Breast epithelium (tissue), 4 donors: ENCODE results near the gene FAF1. TPM values are rescaled to one million over a fixed set of nuclear protein-coding genes. Genes with fewer than 3 reads are reported as not detected.
"Not testable (repeated sequence)": the region's sequence is repeated elsewhere in the genome, so short reads cannot be mapped to it uniquely, and the experiment has no call there.

Experiments
- DNase-seq, 2 donors: peaks; one replicate each; pipeline ENCODE4 v3.0.0-alpha.2; 2019; ENCODE audit warnings: low spot score in 2 of 2
- H3K27ac ChIP-seq, 2 donors: fragments of 200-600 bp; sonication (generic) in 1 of 2; one replicate each; pipeline ENCODE4 v1.5.1; 2016 to 2019; ENCODE audit warnings: mild to moderate bottlenecking in 1 of 2
- H3K27me3 ChIP-seq, 2 donors: fragments of 200-600 bp; sonication (generic) in 1 of 2; one replicate each; pipeline versions ENCODE4 v1.5.1 to v1.6.0; 2017 to 2019; ENCODE audit warnings: control low read depth in 1 of 2, mild to moderate bottlenecking in 1 of 2
- H3K36me3 ChIP-seq: fragments of 200-600 bp; one replicate; pipeline ENCODE4 v1.5.1; 2019
- H3K4me1 ChIP-seq, 2 donors: fragments of 200-600 bp; sonication (generic); one replicate each; pipeline ENCODE4 v1.5.1; 2016 to 2019; ENCODE audit warnings: control low read depth in 1 of 2
- H3K4me3 ChIP-seq, 3 donors: fragments of 200-600 bp; sonication (generic); 1 replicate in 2 of 3; 2 replicates in 1 of 3; pipeline ENCODE4 v1.5.1; 2016 to 2019; ENCODE audit warnings: mild to moderate bottlenecking in 3 of 3, moderate library complexity in 2 of 3
- H3K9me3 ChIP-seq, 2 donors: fragments of 200-600 bp; sonication (generic) in 1 of 2; one replicate each; pipeline ENCODE4 v1.5.1; 2016 to 2019; ENCODE audit warnings: control low read depth in 1 of 2
- POLR2A ChIP-seq: fragments of 450-650 bp; IDR thresholded peaks from one replicate; pipeline ENCODE4 v1.6.1; 2016; ENCODE audit warnings: antibody characterized with exemption, mild to moderate bottlenecking, moderate library complexity
- POLR2AphosphoS5 ChIP-seq, 3 donors: sonication (generic); formaldehyde crosslinking; IDR thresholded peaks; one replicate each; pipeline ENCODE4 v1.6.1; 2017; ENCODE audit warnings: antibody characterized with exemption in 3 of 3
- intact Hi-C: fragments of 100-400 bp; cut with DNase I; formaldehyde crosslinking; loops from one replicate; pipeline ENCODE4 v1.15.1; 2023; ENCODE audit warnings: low total_unique reads
- total RNA-seq, 3 donors: library from RNA; depleted of rRNA; stranded (reverse); fragments of >200 nt; gene quantifications; one replicate each; pipeline ENCODE4 v1.1.0, GENCODE V29; 2016
- TF ChIP-seq, protein P1 (sequence below), 3 donors: fragments of 450-650 bp; IDR thresholded peaks; one replicate each; pipeline ENCODE4 v1.5.1; 2016 to 2017; ENCODE audit warnings: antibody characterized with exemption in 3 of 3, mild to moderate bottlenecking in 3 of 3, moderate library complexity in 3 of 3

Gene FAF1
- total RNA-seq, 3 donors from 2014 or later = 34.9 to 58.2 (median 42.0) TPM

DNA sequence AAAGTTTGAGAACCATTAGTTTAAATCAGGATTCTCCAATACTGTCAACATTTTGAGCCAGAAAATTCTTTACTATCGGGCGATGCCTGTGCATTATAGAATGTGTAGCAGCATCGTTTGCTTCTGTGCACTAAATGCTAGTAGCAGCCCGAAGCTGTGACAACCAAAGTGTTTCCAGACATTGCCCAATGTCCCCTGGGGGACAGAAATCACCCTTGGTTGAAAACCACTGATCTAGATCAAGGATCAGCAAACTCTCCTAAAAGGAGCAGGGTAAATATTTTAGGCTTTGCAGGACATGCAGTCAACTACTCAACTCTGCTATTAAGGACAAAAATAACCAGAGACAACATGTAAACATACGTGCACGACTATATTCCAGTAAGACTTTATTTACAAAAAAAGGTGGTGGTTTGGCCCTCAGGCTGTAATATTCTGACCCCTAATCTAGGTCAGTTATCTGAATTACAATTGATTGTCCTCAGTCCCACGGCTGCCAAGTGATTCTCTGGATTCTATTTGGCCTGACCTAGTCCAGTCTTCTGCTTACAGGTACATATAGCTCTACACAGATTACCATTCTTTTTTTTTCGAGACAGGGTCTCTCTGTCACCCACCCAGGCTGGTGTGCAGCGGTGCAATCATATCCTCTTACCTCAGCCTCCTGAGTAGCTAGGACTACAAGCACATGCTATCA lies 10.6 kb downstream of the FAF1 start:
- intact Hi-C loops = no loop called here
- H3K27ac ChIP-seq = no peak overlapping the region
- TF ChIP-seq, protein P1, sequence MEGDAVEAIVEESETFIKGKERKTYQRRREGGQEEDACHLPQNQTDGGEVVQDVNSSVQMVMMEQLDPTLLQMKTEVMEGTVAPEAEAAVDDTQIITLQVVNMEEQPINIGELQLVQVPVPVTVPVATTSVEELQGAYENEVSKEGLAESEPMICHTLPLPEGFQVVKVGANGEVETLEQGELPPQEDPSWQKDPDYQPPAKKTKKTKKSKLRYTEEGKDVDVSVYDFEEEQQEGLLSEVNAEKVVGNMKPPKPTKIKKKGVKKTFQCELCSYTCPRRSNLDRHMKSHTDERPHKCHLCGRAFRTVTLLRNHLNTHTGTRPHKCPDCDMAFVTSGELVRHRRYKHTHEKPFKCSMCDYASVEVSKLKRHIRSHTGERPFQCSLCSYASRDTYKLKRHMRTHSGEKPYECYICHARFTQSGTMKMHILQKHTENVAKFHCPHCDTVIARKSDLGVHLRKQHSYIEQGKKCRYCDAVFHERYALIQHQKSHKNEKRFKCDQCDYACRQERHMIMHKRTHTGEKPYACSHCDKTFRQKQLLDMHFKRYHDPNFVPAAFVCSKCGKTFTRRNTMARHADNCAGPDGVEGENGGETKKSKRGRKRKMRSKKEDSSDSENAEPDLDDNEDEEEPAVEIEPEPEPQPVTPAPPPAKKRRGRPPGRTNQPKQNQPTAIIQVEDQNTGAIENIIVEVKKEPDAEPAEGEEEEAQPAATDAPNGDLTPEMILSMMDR (IDR thresholded peaks at IDR 0.05) = no peak
- TF ChIP-seq POLR2AphosphoS5 (IDR thresholded peaks at IDR 0.05) (no peak), POLR2A (no peak)

DNA sequence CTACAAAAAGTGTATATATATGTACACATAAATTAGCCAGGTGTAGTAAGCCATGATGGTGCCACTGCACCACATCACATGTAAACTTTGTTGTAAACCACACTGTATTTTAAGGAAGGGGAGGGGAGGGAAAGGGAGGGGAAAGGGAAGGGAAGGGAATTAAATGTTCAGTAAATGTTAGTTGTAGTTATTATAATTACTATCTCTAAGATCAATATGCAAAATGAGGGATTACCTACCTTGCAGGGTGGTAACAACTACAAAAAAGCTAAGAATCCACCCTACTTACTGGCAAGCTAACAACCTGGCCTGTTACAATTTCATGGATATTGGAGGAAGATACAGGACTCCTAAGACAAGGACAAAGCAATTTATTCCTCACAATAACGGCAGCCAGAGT lies 17.7 kb downstream of the FAF1 start:
- no peak for TF ChIP-seq POLR2AphosphoS5 (IDR thresholded peaks at IDR 0.05)
- TF ChIP-seq, protein P1 (IDR thresholded peaks at IDR 0.05) = no peak
- TF ChIP-seq POLR2A = no peak
- Histone ChIP-seq H3K4me1 (no peaks in the 10 kb centered on the region), H3K27ac (no peak overlapping the region), H3K27me3 (no peaks in the 10 kb centered on the region), H3K9me3 (no peaks in the 10 kb centered on the region), H3K4me3 (no peak overlapping the region), H3K36me3 (no peaks in the 10 kb centered on the region)
- intact Hi-C loops = no loop called here
- no peak for DNase-seq

More for the DNA sequence above, 10.6 kb downstream of the FAF1 start:
- no peak for DNase-seq
- H3K4me1 ChIP-seq = no peaks in the 10 kb centered on the region
- H3K9me3 ChIP-seq = no peaks in the 10 kb centered on the region
- no peaks in the 10 kb centered on the region for H3K36me3 ChIP-seq
- no peak overlapping the region for H3K4me3 ChIP-seq
- no peaks in the 10 kb centered on the region for H3K27me3 ChIP-seq

DNA sequence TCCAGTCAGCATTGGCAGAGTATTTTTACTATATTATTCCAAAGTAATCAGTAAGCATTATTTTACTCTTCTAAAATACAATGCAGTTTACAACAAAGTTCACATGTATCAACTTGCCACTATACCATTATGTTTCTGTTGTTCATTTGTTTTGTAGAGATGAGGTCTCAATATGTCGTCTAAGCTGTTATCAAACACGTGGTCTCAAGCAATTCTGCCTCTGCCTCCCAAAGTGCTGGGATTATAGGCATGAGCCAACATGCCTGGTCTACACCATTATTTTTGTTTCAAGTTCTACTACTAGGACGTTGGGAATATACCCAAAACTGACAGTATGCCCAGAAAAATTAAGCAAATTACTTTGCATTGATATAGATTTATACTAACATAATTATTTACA lies 19.8 kb downstream of the FAF1 start:
- no peak for DNase-seq
- Histone ChIP-seq H3K27me3 (no peaks in the 10 kb centered on the region), H3K4me1 (no peaks in the 10 kb centered on the region), H3K4me3 (no peak overlapping the region), H3K27ac (no peak overlapping the region), H3K9me3 (no peaks in the 10 kb centered on the region), H3K36me3 (no peaks in the 10 kb centered on the region)
- TF ChIP-seq POLR2AphosphoS5 (IDR thresholded peaks at IDR 0.05) (no peak), POLR2A (no peak)
- TF ChIP-seq, protein P1 (IDR thresholded peaks at IDR 0.05) = no peak
- intact Hi-C loops = no loop called here

DNA sequence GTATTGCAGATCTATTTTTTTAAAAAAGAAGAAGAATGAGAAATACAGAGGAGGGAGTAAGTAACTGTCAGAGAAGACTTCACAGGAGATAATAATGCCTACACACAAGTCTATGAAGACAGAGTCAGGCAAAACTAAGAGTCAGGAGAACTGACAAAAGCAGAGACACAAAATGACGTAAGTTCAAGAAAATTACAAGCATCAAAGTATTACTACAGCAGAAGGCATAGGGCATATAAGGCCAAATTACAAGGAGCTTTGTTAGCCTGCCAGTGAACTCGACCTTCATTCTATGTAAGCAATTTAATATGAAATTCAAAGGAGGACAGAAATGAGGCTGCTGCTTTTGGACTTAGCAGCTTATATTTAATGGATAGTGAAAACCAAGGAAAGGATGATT lies 23.7 kb downstream of the FAF1 start:
- Histone ChIP-seq H3K27me3 (no peaks in the 10 kb centered on the region), H3K27ac (no peak overlapping the region), H3K36me3 (no peaks in the 10 kb centered on the region), H3K9me3 (no peaks in the 10 kb centered on the region), H3K4me1 (no peaks in the 10 kb centered on the region), H3K4me3 (no peak overlapping the region)
- intact Hi-C loops = no loop called here
- TF ChIP-seq, protein P1 (IDR thresholded peaks at IDR 0.05) = no peak
- TF ChIP-seq POLR2AphosphoS5 (IDR thresholded peaks at IDR 0.05) (no peak), POLR2A (no peak)
- no peak for DNase-seq

DNA sequence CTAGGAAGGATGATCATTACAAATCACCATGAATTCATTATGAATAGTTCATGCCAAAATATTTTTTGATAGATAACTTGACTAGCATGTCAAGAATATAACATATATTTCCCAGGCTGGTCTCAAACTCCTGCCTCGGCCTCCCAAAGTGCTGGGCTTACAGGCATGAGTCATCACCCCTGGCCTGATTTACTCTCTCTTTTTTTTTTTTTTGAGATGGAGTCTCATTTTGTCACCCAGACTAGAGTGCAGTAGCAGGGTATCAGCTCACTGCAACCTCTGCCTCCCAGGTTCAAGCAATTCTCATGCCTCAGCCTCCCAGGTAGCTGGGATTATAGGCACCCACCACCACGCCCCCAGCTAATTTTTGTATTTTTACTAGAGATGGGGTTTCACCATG lies 24.8 kb downstream of the FAF1 start:
- intact Hi-C loops, H3K36me3 ChIP-seq: not testable (repeated sequence)

DNA sequence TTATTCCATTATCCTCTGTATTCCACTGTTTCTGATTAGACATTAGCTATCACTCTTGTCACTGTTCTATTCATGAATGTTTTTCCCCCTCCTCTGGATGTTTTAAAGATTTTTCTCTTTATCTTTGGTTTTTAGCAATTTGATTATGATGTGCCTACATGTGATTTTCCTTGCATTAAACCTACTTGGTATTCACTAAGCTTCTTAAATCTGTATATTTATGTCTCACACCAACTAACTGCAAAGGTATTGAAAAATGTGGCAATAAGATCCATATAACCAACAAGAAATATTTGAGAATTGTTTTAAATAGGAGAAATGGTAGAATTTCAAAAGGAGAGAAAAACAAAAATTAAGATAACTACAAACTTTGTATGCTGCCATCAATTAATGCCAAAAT lies 25.2 kb downstream of the FAF1 start:
- Histone ChIP-seq H3K4me3 (no peak overlapping the region), H3K4me1 (no peaks in the 10 kb centered on the region), H3K36me3 (no peaks in the 10 kb centered on the region), H3K9me3 (no peaks in the 10 kb centered on the region), H3K27ac (no peak overlapping the region), H3K27me3 (no peaks in the 10 kb centered on the region)
- no peak for DNase-seq
- TF ChIP-seq POLR2AphosphoS5 (IDR thresholded peaks at IDR 0.05) (no peak), POLR2A (no peak)
- TF ChIP-seq, protein P1 (IDR thresholded peaks at IDR 0.05) = no peak
- intact Hi-C loops = no loop called here

More for the DNA sequence above, 24.8 kb downstream of the FAF1 start:
- not testable (repeated sequence) for H3K4me3 ChIP-seq, H3K27ac ChIP-seq, H3K27me3 ChIP-seq, H3K4me1 ChIP-seq, DNase-seq, H3K9me3 ChIP-seq

DNA sequence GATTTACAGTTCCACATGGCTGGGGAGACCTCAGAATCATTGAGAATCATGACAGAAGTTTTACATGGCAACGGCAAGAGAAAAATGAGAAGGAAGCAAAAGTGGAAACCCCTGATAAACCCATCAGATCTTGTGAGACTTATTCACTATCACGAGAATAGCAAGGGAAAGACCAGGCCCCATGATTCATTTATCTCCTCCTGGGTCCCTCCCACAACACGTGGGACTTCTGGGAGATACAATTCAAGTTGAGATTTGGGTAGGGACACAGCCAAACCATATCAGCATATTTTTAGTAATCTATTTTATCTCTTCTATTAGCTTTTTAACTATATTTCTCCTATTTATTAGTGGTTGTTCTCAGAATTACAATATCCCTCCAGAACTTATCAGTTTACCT lies 26.3 kb downstream of the FAF1 start:
- H3K27me3 ChIP-seq, intact Hi-C loops, DNase-seq, H3K9me3 ChIP-seq, H3K4me3 ChIP-seq, H3K27ac ChIP-seq, H3K36me3 ChIP-seq, H3K4me1 ChIP-seq: not testable (repeated sequence)

DNA sequence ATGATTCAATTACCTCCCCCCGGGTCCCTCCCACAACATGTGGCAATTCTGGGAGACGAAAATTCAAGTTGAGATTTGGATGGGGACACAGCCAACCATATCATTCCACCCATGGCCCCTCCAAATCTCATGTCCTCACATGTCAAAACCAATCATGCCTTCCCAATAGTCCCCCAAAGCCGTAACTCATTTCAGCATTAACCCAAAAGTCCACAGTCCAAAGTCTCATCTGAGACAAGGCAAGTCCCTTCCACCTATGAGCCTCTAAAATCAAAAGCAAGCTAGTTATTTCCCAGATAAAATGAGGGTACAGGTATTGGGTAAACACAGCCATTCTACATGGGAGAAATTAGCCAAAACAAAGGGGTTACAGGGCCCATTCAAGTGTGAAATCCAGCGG lies 28.0 kb downstream of the FAF1 start:
- H3K36me3 ChIP-seq, H3K27ac ChIP-seq, H3K4me1 ChIP-seq, H3K4me3 ChIP-seq, H3K27me3 ChIP-seq, DNase-seq, intact Hi-C loops, H3K9me3 ChIP-seq: not testable (repeated sequence)
